Measurements from ENCODE around the gene MSRB3. TPM values are rescaled to one million over a fixed set of nuclear protein-coding genes. Genes with fewer than 3 reads are reported as not detected.
"Not testable (repeated sequence)": the region's sequence is repeated elsewhere in the genome, so short reads cannot be mapped to it uniquely, and the experiment has no call there.

MSRB3 gene
- total RNA-seq (2014; rRNA removed; shearing (Covaris generic)): 6.6 and 9.5 TPM in 2 replicates

- peak; percentile 66 for DNase-seq (ENCODE audit: low spot score)
Observed at GRCh38 chr12:65278576-65279368, at the start of gene MSRB3. TSS of gene MSRB3 (plus strand) at chr12:65278683. CDS start at chr12:65308580, 29,897 bp downstream.

GRCh38 chr12:65229441-65229840 lies 49.0 kb upstream of the MSRB3 start:
- DNase-seq (ENCODE audit: low spot score): peak; percentile 17

GRCh38 chr12:65232476-65233077 lies 45.9 kb upstream of the MSRB3 start:
- DNase-seq (ENCODE audit: low spot score): no peak

GRCh38 chr12:65237153-65237552 lies 41.3 kb upstream of the MSRB3 start:
- DNase-seq (ENCODE audit: low spot score): no peak

- no peak for DNase-seq (ENCODE audit: low spot score)
Observed at GRCh38 chr12:65238609-65239008, 39.9 kb upstream of the MSRB3 start.

GRCh38 chr12:65248656-65249633 lies 29.5 kb upstream of the MSRB3 start:
- no peak for DNase-seq (ENCODE audit: low spot score)

- DNase-seq (ENCODE audit: low spot score): no peak
Observed at GRCh38 chr12:65252515-65252914, 26.0 kb upstream of the MSRB3 start.

GRCh38 chr12:65257986-65258385 lies 20.5 kb upstream of the MSRB3 start:
- no peak for DNase-seq (ENCODE audit: low spot score)

- no peak for DNase-seq (ENCODE audit: low spot score)
Observed at GRCh38 chr12:65259501-65259900, 19.0 kb upstream of the MSRB3 start.

- DNase-seq (ENCODE audit: low spot score): no peak
Observed at GRCh38 chr12:65263777-65264176, 14.7 kb upstream of the MSRB3 start.

GRCh38 chr12:65266408-65266807 lies 12.1 kb upstream of the MSRB3 start:
- no peak for DNase-seq (ENCODE audit: low spot score)

- DNase-seq (ENCODE audit: low spot score): no peak
Observed at GRCh38 chr12:65269603-65270002, 8.9 kb upstream of the MSRB3 start.

- no peak for DNase-seq (ENCODE audit: low spot score)
Observed at GRCh38 chr12:65274602-65275272, 3.7 kb upstream of the MSRB3 start.

GRCh38 chr12:65275627-65276026 lies 2.9 kb upstream of the MSRB3 start:
- no peak for DNase-seq (ENCODE audit: low spot score)

GRCh38 chr12:65276916-65277530 lies 1.5 kb upstream of the MSRB3 start:
- DNase-seq (ENCODE audit: low spot score): no peak

- DNase-seq (ENCODE audit: low spot score): no peak
Observed at GRCh38 chr12:65277994-65278575, 398 bp upstream of the MSRB3 start.

GRCh38 chr12:65279369-65280112 lies 1.1 kb downstream of the MSRB3 start:
- DNase-seq (ENCODE audit: low spot score): no peak

- DNase-seq (ENCODE audit: low spot score): no peak
Observed at GRCh38 chr12:65280306-65280705, 1.8 kb downstream of the MSRB3 start.

- no peak for DNase-seq (ENCODE audit: low spot score)
Observed at GRCh38 chr12:65282840-65283239, 4.4 kb downstream of the MSRB3 start.

GRCh38 chr12:65285532-65285931 lies 7.0 kb downstream of the MSRB3 start:
- not testable (repeated sequence) for DNase-seq (ENCODE audit: low spot score)

Measured in H4 (cell line).